Large intestine (tissue), 3 donors: Measurements from ENCODE around the gene POLD2. TPM values are rescaled to one million over a fixed set of nuclear protein-coding genes. Genes with fewer than 3 reads are reported as not detected.
A peak's percentile ranks its signal among the peaks of the same experiment; 100 is the strongest.

Experiments
- DNase-seq, 2 donors: peaks; one replicate each; pipeline versions ENCODE4 v3.0.0 to v3.0.0-alpha.2; 2013
- H3K27ac ChIP-seq: one replicate; pipeline ENCODE4 v1.5.1; 2013; ENCODE audit warnings: low read length
- H3K27me3 ChIP-seq: 2 replicates; pipeline ENCODE4 v1.6.1; 2013; ENCODE audit warnings: low read length; ENCODE audit not compliant: control insufficient read depth, insufficient read depth
- H3K36me3 ChIP-seq: 2 replicates; pipeline ENCODE4 v1.6.1; 2013; ENCODE audit warnings: low read length; ENCODE audit not compliant: control insufficient read depth, insufficient read depth
- H3K4me1 ChIP-seq: one replicate; pipeline ENCODE4 v1.6.1; 2013; ENCODE audit warnings: low read length; ENCODE audit not compliant: control insufficient read depth, insufficient read depth
- H3K4me3 ChIP-seq: one replicate; pipeline ENCODE4 v1.5.1; 2013; ENCODE audit warnings: low read length
- H3K9me3 ChIP-seq: one replicate; pipeline ENCODE4 v1.6.1; 2013; ENCODE audit warnings: mild to moderate bottlenecking, low read depth, low read length, moderate library complexity; ENCODE audit not compliant: control insufficient read depth
- WGBS: methylation state at CpG from one replicate; pipeline ENCODE4 v1.1.5; 2013; ENCODE audit warnings: low lambda C conversion rate; ENCODE audit not compliant: insufficient coverage; 5-methylcytosine and 5-hydroxymethylcytosine counted together
- polyA plus RNA-seq: library from polyadenylated mRNA; unstranded; fragments of 120-200 nt; gene quantifications from one replicate; pipeline ENCODE4 v1.2.1, GENCODE V29; 2013

Gene POLD2
- polyA plus RNA-seq, 1 donor, result 64.1 TPM

DNA sequence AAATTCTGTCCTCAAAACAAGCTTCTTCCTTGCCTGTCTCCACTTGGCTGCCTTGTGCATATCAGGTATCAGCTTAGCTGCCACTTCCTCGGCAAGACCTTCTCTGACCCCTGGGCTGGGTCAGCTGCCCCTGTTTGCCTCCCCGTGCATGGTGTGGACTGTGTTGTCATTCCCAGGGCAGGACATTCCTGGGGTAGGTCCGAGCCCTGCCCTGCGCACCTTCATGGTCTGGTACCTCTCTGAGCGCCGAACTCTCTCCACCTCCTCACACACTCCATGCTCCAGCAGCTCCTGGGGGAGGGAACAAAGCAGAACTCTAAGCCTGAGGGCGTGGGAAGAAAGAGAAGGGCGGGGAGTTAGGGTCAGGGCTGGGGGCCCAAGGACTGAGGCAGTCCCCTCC lies 44.8 kb downstream of the POLD2 start:
- no peak for DNase-seq
- WGBS, result no CpG with 5 or more reads among the region's 8 CpGs
- Histone ChIP-seq H3K4me3 (no peak overlapping the region), H3K27me3 (no peaks in the 10 kb centered on the region), H3K36me3 (peaks cover 69% of the 10 kb centered on the region), H3K27ac (no peak overlapping the region), H3K9me3 (no peaks in the 10 kb centered on the region), H3K4me1 (no peaks in the 10 kb centered on the region)

DNA sequence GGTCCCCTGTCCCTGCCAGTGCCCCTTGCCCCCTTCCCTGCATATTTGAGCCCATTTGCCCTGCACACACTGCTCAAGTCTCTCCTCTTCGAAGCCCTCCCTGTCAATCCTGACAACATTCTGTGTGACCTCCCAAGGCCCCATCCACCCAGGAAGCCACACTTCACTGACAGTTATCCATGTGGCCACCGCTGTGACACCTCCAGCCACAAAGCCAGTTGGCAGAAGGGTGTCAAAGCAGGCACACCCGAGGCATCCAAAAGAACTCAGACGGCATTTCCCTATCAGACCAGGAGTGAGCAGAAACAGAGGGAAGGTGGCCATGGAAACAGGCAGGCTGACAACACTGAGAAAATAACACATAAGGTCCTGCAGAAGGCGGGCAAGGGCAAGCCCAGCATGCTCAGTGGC lies 45.7 kb downstream of the POLD2 start:
- H3K27ac ChIP-seq, result no peak overlapping the region
- H3K9me3 ChIP-seq, result no peaks in the 10 kb centered on the region
- H3K36me3 ChIP-seq, result peaks cover 77% of the 10 kb centered on the region
- no peak for DNase-seq
- H3K4me3 ChIP-seq, result no peak overlapping the region
- WGBS, result 80% methylated on average over 1 of the region's 5 CpGs
- no peaks in the 10 kb centered on the region for H3K27me3 ChIP-seq
- peaks cover under 1% of the 10 kb centered on the region for H3K4me1 ChIP-seq

DNA sequence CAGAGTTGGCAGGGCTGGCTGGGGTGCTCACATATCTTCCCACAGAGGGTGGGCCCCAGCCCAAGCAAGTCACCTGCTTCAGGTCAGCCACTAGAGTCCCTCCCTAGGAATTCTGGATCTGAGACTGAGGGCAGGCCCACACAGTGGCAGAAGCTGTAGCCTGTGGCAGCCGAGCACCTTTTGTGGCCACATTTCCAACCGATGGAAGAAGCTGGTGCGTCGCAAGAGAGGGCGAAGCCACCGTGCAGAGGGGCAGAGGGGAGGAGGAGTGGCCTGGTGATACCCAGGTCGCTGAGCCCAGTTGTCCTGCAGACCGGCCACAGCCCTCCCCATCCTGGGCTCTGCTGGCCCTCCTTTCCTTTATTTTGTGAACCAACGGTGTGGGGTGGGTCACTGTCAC lies 46.3 kb downstream of the POLD2 start:
- no peaks in the 10 kb centered on the region for H3K9me3 ChIP-seq
- H3K27ac ChIP-seq, result no peak overlapping the region
- no peak overlapping the region for H3K4me3 ChIP-seq
- H3K27me3 ChIP-seq, result no peaks in the 10 kb centered on the region
- peaks cover 7% of the 10 kb centered on the region for H3K4me1 ChIP-seq
- DNase-seq, result no peak
- H3K36me3 ChIP-seq, result peaks cover 80% of the 10 kb centered on the region
- WGBS, result no CpG with 5 or more reads among the region's 9 CpGs

DNA sequence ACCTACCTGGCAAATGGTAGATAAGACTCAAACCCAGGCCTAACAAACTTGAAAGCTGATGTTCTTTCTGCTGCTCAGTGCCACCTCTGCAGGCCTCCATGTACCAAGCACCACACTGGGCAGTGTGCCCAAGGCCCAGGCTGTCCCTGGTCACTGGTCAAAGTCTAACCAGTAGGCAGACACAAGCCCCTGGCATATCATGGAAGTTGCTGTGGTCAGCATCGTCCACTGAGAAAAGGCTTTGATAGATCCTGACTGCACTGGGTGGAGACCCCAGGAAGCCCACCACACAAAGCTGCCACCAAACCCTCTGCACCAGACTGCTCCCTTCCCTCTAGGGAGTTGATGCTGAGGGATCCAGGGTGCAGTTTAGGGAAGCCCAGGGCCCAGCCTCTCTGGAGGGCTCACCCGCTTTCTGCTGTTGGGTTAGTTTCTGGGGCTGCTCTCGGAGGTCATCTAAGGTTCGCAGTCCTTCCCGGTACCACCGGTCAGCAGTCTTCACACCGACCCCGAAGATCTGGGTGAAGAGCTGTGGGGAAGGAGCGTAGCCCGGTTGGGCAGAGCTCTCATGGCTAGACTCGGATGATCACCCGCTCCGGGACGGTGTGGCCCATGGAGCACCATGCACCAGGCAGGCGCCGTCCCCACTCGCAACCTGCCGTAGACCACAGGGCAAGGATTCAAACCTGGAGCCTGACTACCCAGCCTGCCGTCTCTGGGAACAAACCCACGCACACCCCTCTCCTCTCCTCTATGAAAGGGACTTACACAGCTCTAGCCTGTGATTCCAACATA lies 47.0 kb downstream of the POLD2 start:
- Histone ChIP-seq H3K4me3 (no peak overlapping the region), H3K36me3 (peaks cover 80% of the 10 kb centered on the region)
- DNase-seq, result no peak

GRCh38 chr7:44075296-44076075 lies 47.9 kb downstream of the POLD2 start:
- H3K4me3 ChIP-seq, result no peak overlapping the region
- no peaks in the 10 kb centered on the region for H3K9me3 ChIP-seq
- DNase-seq, result no peak
- peaks cover 12% of the 10 kb centered on the region for H3K4me1 ChIP-seq
- H3K27ac ChIP-seq, result no peak overlapping the region
- H3K36me3 ChIP-seq, result peaks cover 77% of the 10 kb centered on the region
- 100% methylated on average over 2 of the region's 17 CpGs for WGBS
- no peaks in the 10 kb centered on the region for H3K27me3 ChIP-seq

More for the DNA sequence above, 47.0 kb downstream of the POLD2 start:
- Histone ChIP-seq H3K27me3 (no peaks in the 10 kb centered on the region), H3K9me3 (no peaks in the 10 kb centered on the region), H3K27ac (no peak overlapping the region), H3K4me1 (peaks cover 12% of the 10 kb centered on the region)
- no CpG with 5 or more reads among the region's 20 CpGs for WGBS

DNA sequence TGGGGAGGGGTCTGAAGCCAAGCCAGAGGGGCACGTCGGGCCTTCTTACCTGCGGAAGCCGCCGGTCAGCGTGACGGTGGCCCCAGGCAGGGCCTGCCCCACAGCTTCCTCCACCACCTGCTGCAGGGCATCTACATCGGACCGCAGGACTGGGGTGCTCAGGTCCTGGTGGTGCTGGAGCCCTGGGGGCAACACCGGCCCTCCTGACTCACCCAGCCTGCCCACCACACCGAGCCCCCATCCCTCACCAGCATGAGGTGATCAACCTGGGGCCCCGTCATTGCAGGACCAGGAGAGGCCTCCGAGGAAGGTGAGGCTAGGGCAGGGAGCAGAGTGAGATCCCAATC lies 49.0 kb downstream of the POLD2 start:
- Histone ChIP-seq H3K4me3 (no peak overlapping the region), H3K27ac (no peak overlapping the region), H3K4me1 (peaks cover 12% of the 10 kb centered on the region), H3K36me3 (peaks cover 65% of the 10 kb centered on the region), H3K27me3 (no peaks in the 10 kb centered on the region), H3K9me3 (no peaks in the 10 kb centered on the region)
- no CpG with 5 or more reads among the region's 13 CpGs for WGBS
- DNase-seq, result no peak

DNA sequence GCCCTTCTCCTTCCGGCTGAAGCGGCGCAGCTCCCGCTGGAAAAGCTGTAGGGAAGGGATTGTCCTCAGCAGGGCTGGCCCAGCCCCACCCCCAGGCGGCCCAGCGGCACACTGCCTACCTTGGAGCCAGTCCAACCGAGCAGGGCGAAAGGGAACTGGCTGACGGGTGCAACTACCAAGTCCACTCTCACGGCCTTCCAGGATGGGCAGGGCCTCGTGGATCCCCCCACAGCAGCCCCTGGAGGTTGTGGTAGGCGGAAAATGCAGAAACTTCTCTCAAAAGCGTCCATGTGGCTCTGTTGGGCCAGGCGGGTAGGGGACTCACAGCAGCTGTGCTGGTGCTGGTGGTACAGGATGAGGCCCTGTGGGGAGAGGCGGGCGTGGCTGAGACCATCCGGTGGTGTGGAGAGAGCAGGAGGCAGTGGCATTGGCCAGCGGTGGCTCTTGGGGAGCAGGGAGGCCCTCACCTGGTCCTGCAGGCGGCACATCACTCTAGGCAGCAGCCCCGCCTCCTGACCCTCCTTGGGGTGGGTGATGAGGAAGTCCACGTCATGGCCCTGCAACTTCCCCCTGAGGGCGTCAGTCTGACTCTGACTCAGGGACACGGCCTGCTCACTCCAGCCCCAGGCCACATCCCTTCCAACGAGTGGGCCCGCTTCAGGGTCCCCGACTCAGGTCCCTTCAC lies 49.5 kb downstream of the POLD2 start:
- H3K4me1 ChIP-seq, result peaks cover 12% of the 10 kb centered on the region
- no CpG with 5 or more reads among the region's 26 CpGs for WGBS

DNA sequence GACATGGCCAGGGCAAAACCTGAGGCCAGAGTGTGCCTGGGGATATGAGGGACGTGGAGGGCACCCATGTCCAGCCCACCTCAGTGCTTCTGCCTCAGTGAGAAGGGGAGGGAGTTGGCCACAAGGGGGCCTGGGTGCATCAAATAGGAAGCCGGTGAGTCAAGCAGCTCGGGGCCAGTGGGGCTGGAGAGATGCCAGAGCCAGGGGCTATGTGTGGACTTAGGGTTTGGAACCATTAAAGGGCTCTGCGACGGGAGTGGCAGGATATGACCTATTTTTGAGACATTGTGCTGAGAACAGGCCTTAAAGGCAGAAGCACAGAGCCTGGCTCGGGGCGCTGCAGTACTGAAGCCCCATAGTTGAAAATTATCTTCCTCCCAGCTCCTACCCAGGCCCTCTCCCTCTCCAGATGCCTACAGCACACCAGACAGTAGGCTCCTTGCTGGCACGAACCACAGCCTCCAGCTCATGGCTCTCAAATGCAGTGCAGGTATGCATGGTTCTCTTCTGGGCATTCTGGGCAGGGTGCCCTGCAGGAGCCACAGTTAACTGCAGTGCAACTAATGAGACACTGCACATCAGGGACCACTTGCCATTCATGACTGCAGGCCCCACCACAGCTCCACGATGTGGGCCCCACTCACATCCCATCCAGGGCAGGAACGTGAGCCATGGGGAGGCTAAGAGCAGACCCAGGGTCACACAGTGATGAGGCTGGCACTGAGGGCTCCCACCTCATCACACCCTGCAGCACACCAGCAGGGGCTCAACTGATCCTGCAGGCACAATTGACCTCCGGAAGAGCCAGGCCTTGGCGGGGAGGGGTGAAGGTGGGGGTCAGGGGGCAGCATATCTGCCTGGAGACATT lies 50.8 kb downstream of the POLD2 start:
- H3K9me3 ChIP-seq, result no peaks in the 10 kb centered on the region
- no peak overlapping the region for H3K27ac ChIP-seq
- no peaks in the 10 kb centered on the region for H3K27me3 ChIP-seq
- peaks cover 12% of the 10 kb centered on the region for H3K4me1 ChIP-seq
- DNase-seq, result peak; percentile 36 to 37
- no peak overlapping the region for H3K4me3 ChIP-seq
- no CpG with 5 or more reads among the region's 12 CpGs for WGBS
- peaks cover 48% of the 10 kb centered on the region for H3K36me3 ChIP-seq

More for the DNA sequence above, 49.5 kb downstream of the POLD2 start:
- Histone ChIP-seq H3K4me3 (no peak overlapping the region), H3K27me3 (no peaks in the 10 kb centered on the region), H3K27ac (no peak overlapping the region), H3K9me3 (no peaks in the 10 kb centered on the region), H3K36me3 (peaks cover 60% of the 10 kb centered on the region)
- no peak for DNase-seq

- Histone ChIP-seq H3K36me3 (peaks cover 41% of the 10 kb centered on the region), H3K4me1 (peaks cover 12% of the 10 kb centered on the region), H3K9me3 (no peaks in the 10 kb centered on the region), H3K4me3 (no peak overlapping the region), H3K27me3 (no peaks in the 10 kb centered on the region), H3K27ac (no peak overlapping the region)
- peak; percentile 50 to 72 for DNase-seq
- no CpG with 5 or more reads among the region's 9 CpGs for WGBS
Measured at GRCh38 chr7:44071726-44072363, 51.5 kb downstream of the POLD2 start.
